ENCODE measurements around the gene ELOB. TPM values are rescaled to one million over a fixed set of nuclear protein-coding genes. Genes with fewer than 3 reads are reported as not detected.

The ELOB gene
- 182 TPM for polyA plus RNA-seq (ENCODE audit: insufficient read length)
- long read RNA-seq, donor 1, transcript ELOB-203 (4 exons, 991 nt) = major isoform, 251 of 530 reads
- long read RNA-seq, donor 1, transcript ELOB-205 (3 exons, 331 nt) = minor isoform, 9 of 530 reads
- long read RNA-seq, donor 1, transcript ELOB-202 (3 exons, 997 nt) = minor isoform, 228 of 530 reads
- long read RNA-seq, donor 1, partial matches to known transcripts = 33 of 530 reads
- long read RNA-seq, donor 1, other reads (novel, unspliced or antisense) = 8 of 530 reads
- long read RNA-seq, donor 2, transcript ELOB-205 (3 exons, 331 nt) = minor isoform, 8 of 326 reads
- long read RNA-seq, donor 2, transcript ELOB-203 (4 exons, 991 nt) = minor isoform, 148 of 326 reads
- long read RNA-seq, donor 2, transcript ELOB-202 (3 exons, 997 nt) = major isoform, 159 of 326 reads
- long read RNA-seq, donor 2, partial matches to known transcripts = 11 of 326 reads
- long read RNA-seq, donor 2, other reads (novel, unspliced or antisense) = 0 of 326 reads
- long read RNA-seq, donor 3, transcript ELOB-202 (3 exons, 997 nt) = minor isoform, 144 of 326 reads
- long read RNA-seq, donor 3, transcript ELOB-203 (4 exons, 991 nt) = major isoform, 158 of 326 reads
- long read RNA-seq, donor 3, partial matches to known transcripts = 19 of 326 reads
- long read RNA-seq, donor 3, other reads (novel, unspliced or antisense) = 0 of 326 reads
- long read RNA-seq, donor 4, transcript ELOB-203 (4 exons, 991 nt) = major isoform, 65 of 140 reads
- long read RNA-seq, donor 4, transcript ELOB-202 (3 exons, 997 nt) = minor isoform, 62 of 140 reads
- long read RNA-seq, donor 4, partial matches to known transcripts = 12 of 140 reads
- long read RNA-seq, donor 4, other reads (novel, unspliced or antisense) = 0 of 140 reads
- long read RNA-seq, donor 5, transcript ELOB-202 (3 exons, 997 nt) = minor isoform, 313 of 766 reads
- long read RNA-seq, donor 5, transcript ELOB-205 (3 exons, 331 nt) = minor isoform, 6 of 766 reads
- long read RNA-seq, donor 5, transcript ELOB-203 (4 exons, 991 nt) = major isoform, 412 of 766 reads
- long read RNA-seq, donor 5, partial matches to known transcripts = 15 of 766 reads
- long read RNA-seq, donor 5, other reads (novel, unspliced or antisense) = 19 of 766 reads
- long read RNA-seq, donor 6, transcript ELOB-202 (3 exons, 997 nt) = minor isoform, 257 of 606 reads
- long read RNA-seq, donor 6, transcript ELOB-203 (4 exons, 991 nt) = major isoform, 284 of 606 reads
- long read RNA-seq, donor 6, transcript ELOB-205 (3 exons, 331 nt) = minor isoform, 9 of 606 reads
- long read RNA-seq, donor 6, partial matches to known transcripts = 46 of 606 reads
- long read RNA-seq, donor 6, other reads (novel, unspliced or antisense) = 5 of 606 reads
- long read RNA-seq, donor 7, transcript ELOB-205 (3 exons, 331 nt) = minor isoform, 7 of 727 reads
- long read RNA-seq, donor 7, transcript ELOB-202 (3 exons, 997 nt) = minor isoform, 298 of 727 reads
- long read RNA-seq, donor 7, transcript ELOB-203 (4 exons, 991 nt) = major isoform, 361 of 727 reads
- long read RNA-seq, donor 7, partial matches to known transcripts = 54 of 727 reads
- long read RNA-seq, donor 7, other reads (novel, unspliced or antisense) = 5 of 727 reads
- long read RNA-seq, donor 8, transcript ELOB-202 (3 exons, 997 nt) = minor isoform, 72 of 163 reads
- long read RNA-seq, donor 8, transcript ELOB-203 (4 exons, 991 nt) = major isoform, 88 of 163 reads
- long read RNA-seq, donor 8, partial matches to known transcripts = 0 of 163 reads
- long read RNA-seq, donor 8, other reads (novel, unspliced or antisense) = 0 of 163 reads

DNA sequence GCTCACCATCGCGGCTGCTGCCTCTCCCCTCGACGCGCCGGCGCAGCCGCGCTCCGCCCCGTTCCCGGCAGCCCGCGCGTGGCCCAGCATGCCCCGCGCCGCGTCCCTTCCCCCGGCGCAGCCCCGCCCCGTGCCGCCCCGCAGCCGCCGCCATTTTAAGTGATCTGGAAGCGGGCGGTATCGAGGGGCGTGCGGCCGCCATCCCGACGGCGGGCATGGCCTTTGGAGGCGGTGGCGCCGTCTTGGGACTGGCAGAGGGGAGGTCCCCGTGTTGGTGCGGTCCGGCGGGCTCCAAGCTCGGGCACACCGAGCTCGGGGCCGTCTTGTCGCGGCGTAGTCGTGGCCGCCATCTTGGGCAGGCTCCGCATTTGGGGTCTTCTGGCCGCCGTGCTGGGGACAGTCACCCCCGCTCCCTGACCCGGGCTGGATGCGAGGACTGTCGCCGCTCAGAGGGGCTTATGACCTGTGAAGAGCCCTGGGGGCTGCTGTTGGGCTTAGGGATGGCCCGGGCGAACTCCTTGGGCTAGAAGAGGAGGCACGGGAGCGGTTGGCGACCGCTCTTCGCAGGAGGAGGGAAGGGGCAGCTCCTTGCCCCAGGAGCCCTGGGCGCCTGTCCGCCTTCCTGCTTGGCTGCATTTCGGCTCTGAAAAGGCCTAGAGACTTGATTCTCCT, at the start of gene ELOB:
Gene ELOB (minus strand): TSS at position 50 of the 672 bp plus-strand sequence. CDS start 41 bp downstream, at position 9.
- peak; percentile 88 for DNase-seq

DNA sequence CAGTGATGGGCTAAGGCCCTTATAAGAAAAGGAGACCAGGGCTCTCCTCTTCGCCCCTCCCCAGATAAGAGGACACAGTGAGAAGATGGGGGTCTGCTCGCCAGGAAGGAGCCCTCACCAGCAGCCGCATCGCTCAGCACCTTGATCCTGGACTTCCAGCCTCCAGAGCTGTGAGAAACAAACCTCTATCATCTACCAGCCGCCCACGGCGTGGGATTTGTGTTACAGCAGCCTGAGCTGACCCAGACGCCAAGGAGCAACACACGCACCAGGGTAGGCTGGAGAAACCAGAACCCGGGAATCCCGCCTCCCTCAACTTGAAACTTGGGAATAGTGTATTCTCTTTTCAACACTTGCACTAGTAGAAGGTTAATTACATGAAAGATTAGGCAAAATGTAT, 48.8 kb upstream of the ELOB start:
- no peak for DNase-seq

DNA sequence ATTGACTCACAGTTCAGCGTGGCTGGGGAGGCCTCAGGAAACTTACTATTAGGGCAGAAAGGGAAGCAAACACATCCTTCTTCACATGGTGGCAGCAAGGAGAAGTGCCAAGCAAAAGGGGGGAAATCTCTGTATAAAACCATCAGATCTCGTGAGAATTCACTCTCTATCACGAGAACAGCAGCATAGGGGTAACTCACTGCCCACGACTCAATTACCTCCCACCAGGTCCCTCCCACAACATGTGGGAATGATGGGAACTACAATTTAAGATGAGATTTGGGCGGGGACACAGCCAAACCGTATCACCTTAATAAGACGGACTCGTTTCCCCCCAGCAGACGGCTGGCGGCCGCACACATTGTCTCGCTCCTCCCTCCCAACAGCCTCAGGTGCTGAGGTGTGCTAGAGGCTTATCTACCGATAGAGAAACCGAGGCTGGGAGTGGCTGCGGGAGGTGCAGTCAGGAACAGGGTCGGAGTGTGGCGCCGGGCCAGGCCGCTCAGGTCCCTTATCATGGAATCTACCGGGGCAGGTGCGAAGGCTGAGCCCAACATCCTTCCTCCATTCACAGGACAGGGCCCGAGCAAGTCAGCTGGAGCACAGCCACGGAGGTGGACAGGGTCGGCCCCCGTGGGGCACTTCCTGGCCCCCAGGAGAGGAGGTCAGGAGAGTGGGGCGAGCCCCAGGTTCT, 48.1 kb upstream of the ELOB start:
- no peak for DNase-seq

DNA sequence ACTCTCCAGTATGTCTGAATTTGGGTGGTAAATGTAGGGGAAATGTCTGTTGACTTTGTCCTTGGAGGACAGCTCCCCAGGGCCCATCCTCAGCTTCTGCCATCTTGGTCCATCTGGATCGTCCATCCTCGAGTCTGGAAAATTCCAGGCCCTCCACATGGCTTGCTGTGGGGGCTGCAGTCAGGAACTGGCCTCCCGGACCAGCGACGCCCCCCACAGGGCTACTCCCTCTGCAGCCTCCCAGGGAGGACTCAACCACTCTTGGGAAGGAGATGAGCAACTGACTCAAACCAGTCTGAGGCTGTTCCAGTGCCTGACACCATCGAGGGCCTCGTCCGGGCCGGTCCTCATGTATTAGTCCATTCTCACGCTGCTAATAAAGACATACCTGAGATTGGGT, 47.5 kb upstream of the ELOB start:
- DNase-seq = no peak

DNA sequence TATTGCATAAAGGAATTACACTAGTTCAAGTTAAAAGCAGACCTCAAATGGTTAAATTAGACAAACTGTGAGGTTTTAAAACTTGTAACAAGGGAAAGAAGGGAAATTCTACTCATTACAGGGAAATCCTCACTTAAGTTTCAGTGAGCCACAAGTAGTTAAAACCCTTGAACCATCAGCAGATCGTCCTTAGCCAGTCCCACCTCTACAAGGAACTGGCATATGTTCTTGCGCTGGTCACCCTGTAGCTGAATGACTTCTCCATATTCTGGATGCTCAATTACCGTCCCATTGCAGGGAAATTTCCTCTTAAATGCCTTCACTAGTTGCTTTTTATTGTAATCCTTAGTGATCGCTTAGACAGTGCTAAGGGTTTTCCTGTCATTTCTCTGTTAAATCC, 45.4 kb upstream of the ELOB start:
- DNase-seq = no peak

DNA sequence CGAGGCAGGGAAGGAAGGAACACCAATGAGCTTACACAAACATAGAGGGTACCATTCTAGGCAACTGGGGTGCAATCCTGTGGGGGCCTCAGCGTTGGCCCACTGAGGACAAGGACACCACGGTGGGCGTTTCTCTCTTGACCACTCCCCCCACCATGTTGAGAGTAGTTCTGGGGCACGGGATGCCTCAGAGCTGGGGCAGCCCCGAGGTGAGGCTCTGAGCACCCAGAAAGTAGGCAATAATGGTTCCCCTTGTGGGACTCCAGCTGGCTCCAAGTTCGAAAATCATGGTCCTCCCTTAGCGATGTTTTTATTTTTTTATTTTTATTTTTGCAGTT, 45.0 kb upstream of the ELOB start:
- no peak for DNase-seq

DNA sequence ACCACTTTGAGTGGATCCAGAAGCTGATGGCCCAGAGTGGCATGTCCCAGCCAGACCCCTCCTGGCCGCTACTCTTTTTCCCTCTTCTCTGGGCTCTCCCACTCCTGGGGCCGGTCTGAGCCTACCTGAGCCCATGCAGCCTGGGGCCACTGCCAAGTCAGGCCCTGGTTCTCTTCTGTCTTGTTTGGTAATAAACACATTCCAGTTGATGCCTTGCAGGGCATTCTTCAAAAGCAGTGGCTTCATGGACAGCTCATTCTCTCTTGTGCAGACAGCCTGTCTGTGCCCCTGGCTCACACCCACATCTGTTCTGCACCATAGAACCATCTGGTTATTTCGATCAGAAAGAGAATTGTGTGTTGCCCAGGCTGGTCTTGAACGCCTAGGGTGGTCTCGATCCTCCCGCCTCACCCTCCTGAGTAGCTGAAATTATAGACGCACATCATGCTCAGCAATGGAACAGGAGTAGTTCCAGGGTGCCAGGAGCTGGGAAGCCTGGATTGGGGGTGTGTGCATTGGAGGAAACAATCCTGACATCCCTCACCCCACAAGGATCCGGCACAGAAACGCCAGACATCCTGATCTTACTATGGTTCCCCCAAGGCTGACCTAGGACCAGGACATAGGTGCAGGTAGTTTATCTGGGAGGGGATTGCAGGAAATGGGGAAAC, 44.5 kb upstream of the ELOB start:
- DNase-seq = no peak

DNA sequence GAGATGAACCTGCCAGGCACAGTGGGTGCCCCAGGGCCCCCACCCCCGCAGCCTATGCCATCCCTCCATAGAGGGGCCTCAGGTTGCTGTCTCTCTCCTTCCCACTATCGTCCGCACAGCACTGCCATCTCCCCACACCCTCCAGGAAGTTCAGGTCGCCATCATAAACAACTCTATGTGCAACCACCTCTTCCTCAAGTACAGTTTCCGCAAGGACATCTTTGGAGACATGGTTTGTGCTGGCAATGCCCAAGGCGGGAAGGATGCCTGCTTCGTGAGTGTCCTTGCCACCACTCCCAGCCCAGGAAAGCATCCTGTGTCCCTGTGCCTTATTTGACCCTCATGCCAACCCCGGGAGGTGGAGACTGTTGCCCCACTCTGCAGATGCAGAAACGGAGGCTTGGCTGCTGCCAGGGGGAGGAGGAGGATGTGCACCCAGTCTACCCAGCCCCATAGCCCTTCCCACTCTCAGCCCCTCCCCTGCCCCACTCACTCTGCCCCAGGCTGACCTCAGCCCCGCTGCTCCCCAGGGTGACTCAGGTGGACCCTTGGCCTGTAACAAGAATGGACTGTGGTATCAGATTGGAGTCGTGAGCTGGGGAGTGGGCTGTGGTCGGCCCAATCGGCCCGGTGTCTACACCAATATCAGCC, 43.9 kb upstream of the ELOB start:
- DNase-seq = no peak

DNA sequence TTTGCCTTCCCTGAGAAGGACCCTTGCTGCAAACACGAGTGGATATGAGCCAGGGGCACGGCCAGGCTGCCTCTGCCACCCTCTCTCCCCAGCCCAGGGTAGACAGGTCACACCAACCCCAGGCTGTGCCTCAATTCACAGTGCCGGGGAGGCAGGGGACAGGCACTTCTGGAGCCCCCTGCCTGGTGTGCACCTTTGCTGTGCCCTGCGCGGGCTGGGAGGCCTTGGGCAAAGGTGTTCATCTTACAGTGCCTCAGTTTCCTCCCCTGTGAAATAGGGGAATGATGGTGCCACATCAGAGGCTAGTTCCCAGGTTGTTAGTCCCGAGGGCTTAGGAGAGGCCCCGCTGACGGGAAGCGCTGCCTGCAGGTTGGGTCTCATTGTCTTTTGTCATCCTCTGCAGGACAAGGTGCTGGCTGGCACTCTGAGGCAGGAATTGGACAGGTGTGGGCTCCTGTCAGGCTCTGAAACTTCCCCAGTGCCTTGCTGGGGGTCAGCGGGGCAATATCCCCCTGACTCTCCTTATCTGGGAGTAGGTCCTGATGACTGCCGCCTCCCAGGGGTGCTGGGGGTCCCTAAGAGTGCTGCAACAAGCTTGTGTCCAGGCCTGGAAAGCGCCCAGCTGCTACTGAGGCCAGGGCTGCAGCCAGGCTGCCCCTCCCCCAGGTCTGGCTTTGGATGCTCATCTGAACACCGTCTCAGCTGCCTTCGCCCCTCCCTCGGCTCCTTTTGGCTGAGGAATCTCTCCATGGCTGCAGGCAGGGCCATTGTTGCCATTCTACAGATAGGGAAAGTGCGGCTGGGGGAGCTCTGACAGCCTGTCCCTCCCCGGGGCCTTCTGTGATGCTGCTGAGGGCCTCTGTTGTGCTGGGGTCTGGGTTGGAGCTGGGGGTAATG, 43.1 kb upstream of the ELOB start:
- no peak for DNase-seq

DNA sequence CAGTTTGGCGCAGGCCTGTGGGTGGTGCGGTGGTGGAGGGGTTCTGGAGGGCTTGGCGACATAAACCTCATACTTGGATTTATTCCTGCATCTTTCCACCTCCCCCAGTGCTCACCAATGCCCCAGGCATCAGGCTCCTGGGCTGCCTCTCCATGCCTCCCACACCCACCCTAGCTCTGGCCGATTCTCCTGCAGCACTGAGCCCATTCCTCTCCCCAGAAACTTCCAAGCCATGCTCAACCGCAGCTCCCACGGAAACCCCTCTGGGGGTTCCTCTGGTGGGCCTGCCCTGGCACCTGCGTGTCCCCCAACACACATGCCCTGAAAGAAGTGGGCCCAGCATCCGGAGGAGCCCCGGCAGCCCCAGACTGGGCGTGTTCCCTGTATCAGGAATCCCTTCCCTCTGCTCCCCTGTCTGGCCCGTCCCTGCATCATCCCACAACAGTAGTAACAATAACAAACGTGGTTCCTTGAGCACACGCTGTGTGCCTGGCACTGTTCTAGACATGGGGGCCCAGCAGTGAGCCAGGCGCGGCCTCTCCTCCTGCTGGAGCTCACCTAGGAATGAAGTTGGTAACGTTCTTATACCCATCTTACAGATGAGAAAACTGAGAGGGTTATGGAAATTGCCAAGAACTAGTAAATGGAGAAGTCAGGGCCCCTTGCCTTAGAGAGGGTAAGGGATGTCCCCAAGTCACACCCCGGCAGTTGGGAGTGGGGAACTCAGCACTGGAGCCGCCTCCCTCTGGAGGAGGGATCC, 42.3 kb upstream of the ELOB start:
- no peak for DNase-seq

DNA sequence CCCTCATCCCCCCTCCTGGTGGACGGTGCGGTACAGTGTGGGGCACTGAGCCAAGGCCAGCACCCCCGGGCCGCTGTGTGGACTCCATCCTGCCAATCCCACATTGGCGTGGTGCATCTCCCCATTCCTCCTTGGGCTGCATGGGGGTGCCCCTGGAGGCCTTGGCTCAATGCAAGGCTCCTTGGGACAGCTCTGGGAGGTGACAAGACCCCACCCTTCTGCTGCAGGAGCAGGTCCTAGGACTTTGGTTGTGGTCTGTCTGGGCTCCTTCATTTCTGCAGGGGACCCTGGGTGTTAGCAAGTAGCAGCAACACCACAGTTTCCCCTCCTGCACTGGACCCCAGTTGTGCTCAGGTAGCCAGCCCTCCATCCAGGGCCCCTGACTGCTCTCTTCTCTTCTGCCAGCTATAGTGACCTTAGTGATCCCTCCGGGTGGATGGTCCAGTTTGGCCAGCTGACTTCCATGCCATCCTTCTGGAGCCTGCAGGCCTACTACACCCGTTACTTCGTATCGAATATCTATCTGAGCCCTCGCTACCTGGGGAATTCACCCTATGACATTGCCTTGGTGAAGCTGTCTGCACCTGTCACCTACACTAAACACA, 41.3 kb upstream of the ELOB start:
- DNase-seq = no peak

DNA sequence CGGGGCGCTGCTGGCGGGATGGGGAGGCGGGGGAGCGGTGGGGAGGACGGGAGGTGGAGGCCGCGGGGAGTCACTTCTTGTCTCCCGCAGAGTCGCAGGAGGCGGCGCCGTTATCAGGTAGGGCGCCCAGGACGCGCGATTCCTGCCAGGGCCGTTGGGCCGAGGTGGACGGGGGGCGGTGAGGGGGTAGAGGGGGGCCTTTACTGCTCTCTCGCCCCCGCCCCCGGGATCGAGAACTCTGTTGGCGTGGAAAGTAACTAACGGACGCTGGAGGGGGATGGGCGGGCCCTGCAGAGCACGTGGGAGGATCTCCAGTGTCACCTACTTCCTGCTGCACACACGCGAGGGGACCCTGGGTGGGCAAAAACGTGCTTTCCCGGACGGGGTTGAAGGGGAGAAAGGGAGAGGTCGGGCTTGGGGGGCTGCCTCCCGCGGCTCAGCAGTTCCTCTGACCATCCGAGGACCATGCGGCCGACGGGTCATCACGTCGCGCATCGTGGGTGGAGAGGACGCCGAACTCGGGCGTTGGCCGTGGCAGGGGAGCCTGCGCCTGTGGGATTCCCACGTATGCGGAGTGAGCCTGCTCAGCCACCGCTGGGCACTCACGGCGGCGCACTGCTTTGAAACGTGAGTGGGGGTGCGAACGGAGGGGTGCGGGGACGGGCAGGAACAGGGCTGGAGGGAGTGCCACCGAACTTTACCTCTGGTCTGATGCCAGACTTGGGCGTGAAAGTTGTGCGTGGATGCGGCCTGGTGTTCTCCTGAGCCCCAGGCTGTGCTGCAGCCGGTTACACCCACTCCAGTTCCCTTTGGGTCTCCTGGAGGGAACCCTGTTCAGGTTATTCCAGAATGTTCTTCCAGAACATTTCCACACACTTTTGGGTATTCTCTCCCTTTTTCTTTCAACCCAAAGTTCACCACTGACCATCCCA, 40.5 kb upstream of the ELOB start:
- no peak for DNase-seq

DNA sequence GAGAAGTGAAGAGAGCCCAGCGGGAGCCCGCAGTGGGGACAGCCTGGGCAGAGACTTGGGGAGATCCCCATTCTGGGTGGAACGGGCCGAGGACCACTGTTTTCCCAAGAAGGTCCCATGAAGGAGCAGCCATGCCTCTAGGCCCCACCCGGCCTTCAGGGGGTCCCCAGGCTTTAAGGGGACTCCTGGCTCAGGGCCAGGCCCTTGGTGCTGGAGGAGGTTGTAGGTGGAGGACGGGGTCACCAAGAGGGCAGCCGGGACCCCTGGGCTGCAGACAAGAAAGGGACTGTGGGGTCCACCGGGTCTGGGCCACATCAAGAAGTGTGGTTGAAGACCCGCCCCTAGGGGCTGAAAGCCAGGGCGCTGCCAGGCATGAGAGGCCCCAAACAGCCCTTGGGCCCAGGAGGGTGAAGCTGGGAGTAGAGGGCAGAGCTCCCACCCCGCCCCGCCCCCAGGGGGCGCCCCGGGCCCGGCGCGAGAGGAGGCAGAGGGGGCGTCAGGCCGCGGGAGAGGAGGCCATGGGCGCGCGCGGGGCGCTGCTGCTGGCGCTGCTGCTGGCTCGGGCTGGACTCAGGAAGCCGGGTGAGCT, 39.8 kb upstream of the ELOB start, which contains the start of gene PRSS21:
Gene PRSS21 (plus strand): TSS at position 487 of the 589 bp plus-strand sequence. CDS start 32 bp downstream, at position 519.
- no peak for DNase-seq

DNA sequence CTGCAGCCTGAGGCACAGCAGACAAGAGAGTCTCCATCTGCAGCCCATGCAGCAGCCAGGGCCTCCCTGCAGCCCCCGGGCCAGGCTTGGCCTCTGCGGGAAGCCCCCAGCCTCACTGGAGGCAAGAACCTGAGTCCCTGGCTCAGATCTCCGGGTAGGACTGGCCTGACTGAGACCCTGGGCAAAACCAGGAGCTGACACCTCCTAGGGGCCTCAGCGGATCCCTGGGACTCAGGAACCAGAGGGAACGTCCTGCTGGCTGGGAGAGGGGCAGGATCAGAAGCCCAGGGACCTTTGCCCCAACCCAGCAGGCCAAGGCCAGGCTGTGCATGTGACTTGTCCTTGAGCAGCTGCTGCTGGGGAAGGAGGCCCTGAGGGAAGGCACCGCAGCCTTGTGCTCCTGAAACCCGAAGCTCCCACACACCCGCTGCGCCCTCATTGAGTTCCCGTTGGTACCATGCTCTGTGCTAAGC, 38.3 kb upstream of the ELOB start:
- DNase-seq = no peak

All from left kidney (tissue), 8 donors.